ENCODE measurements around the gene PADI4.

DNA sequence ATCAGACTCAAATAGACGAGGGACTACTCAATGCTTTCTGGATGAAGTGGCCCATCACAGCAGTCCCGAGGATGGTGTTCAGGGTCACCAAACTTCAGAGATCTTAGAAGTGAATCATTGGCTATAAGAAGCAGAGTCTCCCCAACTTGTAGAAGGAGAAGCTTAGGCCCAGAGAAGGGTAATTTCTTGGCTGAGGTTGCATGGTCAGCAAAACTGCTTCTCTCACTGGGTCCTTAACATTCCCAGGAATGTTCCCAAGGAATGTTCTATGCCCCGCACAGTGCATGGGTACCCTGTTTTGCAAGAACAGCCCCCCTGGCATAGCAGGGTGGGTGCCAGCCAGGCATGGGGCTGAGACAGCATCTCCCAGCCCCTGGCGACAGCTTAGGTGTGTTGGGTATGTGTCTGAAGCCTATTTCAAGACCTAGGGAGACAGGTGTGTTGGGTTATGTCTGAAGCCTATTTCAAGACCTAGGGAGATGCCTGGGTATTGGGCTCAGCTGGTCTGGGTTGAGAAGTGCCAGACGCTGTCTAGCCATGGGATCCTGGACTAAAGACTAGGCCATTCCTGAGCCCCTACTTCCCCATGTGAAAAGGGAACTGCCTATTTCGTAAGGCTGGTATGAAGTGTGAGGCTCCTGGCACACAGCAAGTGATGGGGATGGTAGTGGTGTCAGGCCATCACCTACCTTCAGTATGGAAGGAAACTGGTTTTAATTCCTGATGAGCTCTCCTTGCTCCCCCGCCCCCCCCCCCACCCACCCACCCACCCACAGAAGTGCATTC is 90.1 kb downstream of the PADI4 start:
- TF ChIP-seq POLR2AphosphoS5 (IDR thresholded peaks at IDR 0.05) = no peak
- TF ChIP-seq, protein P1, sequence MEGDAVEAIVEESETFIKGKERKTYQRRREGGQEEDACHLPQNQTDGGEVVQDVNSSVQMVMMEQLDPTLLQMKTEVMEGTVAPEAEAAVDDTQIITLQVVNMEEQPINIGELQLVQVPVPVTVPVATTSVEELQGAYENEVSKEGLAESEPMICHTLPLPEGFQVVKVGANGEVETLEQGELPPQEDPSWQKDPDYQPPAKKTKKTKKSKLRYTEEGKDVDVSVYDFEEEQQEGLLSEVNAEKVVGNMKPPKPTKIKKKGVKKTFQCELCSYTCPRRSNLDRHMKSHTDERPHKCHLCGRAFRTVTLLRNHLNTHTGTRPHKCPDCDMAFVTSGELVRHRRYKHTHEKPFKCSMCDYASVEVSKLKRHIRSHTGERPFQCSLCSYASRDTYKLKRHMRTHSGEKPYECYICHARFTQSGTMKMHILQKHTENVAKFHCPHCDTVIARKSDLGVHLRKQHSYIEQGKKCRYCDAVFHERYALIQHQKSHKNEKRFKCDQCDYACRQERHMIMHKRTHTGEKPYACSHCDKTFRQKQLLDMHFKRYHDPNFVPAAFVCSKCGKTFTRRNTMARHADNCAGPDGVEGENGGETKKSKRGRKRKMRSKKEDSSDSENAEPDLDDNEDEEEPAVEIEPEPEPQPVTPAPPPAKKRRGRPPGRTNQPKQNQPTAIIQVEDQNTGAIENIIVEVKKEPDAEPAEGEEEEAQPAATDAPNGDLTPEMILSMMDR (IDR thresholded peaks at IDR 0.05) = no peak
- TF ChIP-seq POLR2A (IDR thresholded peaks at IDR 0.05) = no peak
